KMS-11 (cell line): Measurements from ENCODE around the gene KCNMB3.

Source experiments
- H2AFZ ChIP-seq: fragments of 200-600 bp; sonication (generic); 2 replicates; pipeline ENCODE4 v1.6.1; 2016; ENCODE audit warnings: antibody characterized with exemption, mixed run types, low read depth
- H3K27ac ChIP-seq: fragments of 200-600 bp; sonication (generic); 2 replicates; pipeline ENCODE4 v1.6.1; 2016; ENCODE audit warnings: mild to moderate bottlenecking, mixed run types
- H3K27me3 ChIP-seq: fragments of 200-600 bp; sonication (generic); 2 replicates; pipeline ENCODE4 v1.6.1; 2017; ENCODE audit warnings: mild to moderate bottlenecking, low read depth, mixed run types, moderate library complexity; ENCODE audit not compliant: insufficient read depth
- H3K36me3 ChIP-seq: fragments of 200-600 bp; sonication (generic); 2 replicates; pipeline ENCODE4 v1.6.1; 2017; ENCODE audit warnings: mild to moderate bottlenecking, mixed run types; ENCODE audit not compliant: insufficient read depth
- H3K4me1 ChIP-seq: fragments of 200-600 bp; sonication (generic); 2 replicates; pipeline ENCODE4 v1.6.1; 2016; ENCODE audit warnings: mild to moderate bottlenecking, low read depth, mixed run types; ENCODE audit not compliant: poor library complexity, severe bottlenecking
- H3K4me2 ChIP-seq: fragments of 200-600 bp; sonication (generic); 2 replicates; pipeline ENCODE4 v1.7.0; 2016; ENCODE audit warnings: mild to moderate bottlenecking, mixed run types
- H3K4me3 ChIP-seq: fragments of 200-600 bp; sonication (generic); IDR thresholded peaks from 2 replicates; pipeline ENCODE4 v1.6.1; 2017; ENCODE audit warnings: low read depth, low read length, mixed read lengths; ENCODE audit not compliant: insufficient read depth
- H3K79me2 ChIP-seq: fragments of 200-600 bp; sonication (generic); 2 replicates; pipeline ENCODE4 v1.6.1; 2016; ENCODE audit warnings: low read depth, mixed run types; ENCODE audit not compliant: insufficient read depth
- H3K9ac ChIP-seq: fragments of 200-600 bp; sonication (generic); 2 replicates; pipeline ENCODE4 v1.6.1; 2016; ENCODE audit warnings: mild to moderate bottlenecking, mixed run types
- H4K20me1 ChIP-seq: fragments of 200-600 bp; sonication (generic); 2 replicates; pipeline ENCODE4 v1.6.1; 2016; ENCODE audit warnings: mild to moderate bottlenecking, mixed run types; ENCODE audit not compliant: insufficient read depth
- TF ChIP-seq, protein P1 (sequence below): fragments of 200-600 bp; sonication (generic); conservative IDR thresholded peaks from 2 replicates; pipeline ENCODE4 v1.6.1; 2017; ENCODE audit warnings: low read depth, mild to moderate bottlenecking, antibody characterized with exemption, low read length, moderate library complexity, mixed read lengths

Gene KCNMB3

GRCh38 chr3:179250803-179251476 is at the start of gene KCNMB3:
Gene KCNMB3 (minus strand): TSS chr3:179251114. CDS start chr3:179250990, 124 bp downstream.
- Histone ChIP-seq H3K4me2 (no peak within 1 kb of the TSS), H3K4me1 (no peaks in the 10 kb centered on the region), H2AFZ (no peak within 1 kb of the TSS), H3K36me3 (no peaks in the 10 kb centered on the region), H3K4me3 (no peak within 1 kb of the TSS), H3K27ac (no peak within 1 kb of the TSS), H3K9ac (no peak within 1 kb of the TSS), H4K20me1 (no peaks in the 10 kb centered on the region), H3K27me3 (no peaks in the 10 kb centered on the region), H3K79me2 (no peaks in the 10 kb centered on the region)
- TF ChIP-seq, protein P1, sequence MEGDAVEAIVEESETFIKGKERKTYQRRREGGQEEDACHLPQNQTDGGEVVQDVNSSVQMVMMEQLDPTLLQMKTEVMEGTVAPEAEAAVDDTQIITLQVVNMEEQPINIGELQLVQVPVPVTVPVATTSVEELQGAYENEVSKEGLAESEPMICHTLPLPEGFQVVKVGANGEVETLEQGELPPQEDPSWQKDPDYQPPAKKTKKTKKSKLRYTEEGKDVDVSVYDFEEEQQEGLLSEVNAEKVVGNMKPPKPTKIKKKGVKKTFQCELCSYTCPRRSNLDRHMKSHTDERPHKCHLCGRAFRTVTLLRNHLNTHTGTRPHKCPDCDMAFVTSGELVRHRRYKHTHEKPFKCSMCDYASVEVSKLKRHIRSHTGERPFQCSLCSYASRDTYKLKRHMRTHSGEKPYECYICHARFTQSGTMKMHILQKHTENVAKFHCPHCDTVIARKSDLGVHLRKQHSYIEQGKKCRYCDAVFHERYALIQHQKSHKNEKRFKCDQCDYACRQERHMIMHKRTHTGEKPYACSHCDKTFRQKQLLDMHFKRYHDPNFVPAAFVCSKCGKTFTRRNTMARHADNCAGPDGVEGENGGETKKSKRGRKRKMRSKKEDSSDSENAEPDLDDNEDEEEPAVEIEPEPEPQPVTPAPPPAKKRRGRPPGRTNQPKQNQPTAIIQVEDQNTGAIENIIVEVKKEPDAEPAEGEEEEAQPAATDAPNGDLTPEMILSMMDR, result no peak

GRCh38 chr3:179299999-179300613 is 49.2 kb upstream of the KCNMB3 start:
- H3K36me3 ChIP-seq, result no peaks in the 10 kb centered on the region
- no peak overlapping the region for H3K4me2 ChIP-seq
- H4K20me1 ChIP-seq, result no peaks in the 10 kb centered on the region
- H2AFZ ChIP-seq, result no peak overlapping the region
- H3K4me1 ChIP-seq, result no peaks in the 10 kb centered on the region
- no peaks in the 10 kb centered on the region for H3K27me3 ChIP-seq
- no peak overlapping the region for H3K4me3 ChIP-seq
- no peak overlapping the region for H3K27ac ChIP-seq
- no peak overlapping the region for H3K9ac ChIP-seq
- no peaks in the 10 kb centered on the region for H3K79me2 ChIP-seq
- TF ChIP-seq, protein P1, result no peak

DNA sequence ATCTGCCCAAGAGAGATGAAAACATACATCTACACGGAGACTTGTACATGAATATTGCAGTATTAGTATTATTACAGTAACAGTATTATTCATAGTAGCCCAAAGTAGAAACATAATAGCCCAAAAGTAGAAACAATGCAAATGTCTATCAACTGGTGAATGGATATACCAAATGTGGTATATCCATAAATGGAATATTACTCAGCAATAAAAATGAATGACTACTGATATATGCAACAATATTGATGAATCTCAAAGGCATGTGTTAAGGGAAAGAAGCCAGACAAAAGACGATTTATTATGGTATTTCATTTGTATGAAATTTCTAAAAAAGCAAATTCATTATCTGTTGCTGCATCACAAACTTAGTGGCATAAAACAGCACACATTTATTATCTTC is 48.4 kb upstream of the KCNMB3 start:
- no peak overlapping the region for H3K4me3 ChIP-seq
- H4K20me1 ChIP-seq, result no peaks in the 10 kb centered on the region
- H3K4me1 ChIP-seq, result no peaks in the 10 kb centered on the region
- H2AFZ ChIP-seq, result no peak overlapping the region
- no peak overlapping the region for H3K4me2 ChIP-seq
- H3K36me3 ChIP-seq, result no peaks in the 10 kb centered on the region
- TF ChIP-seq, protein P1, result no peak
- no peak overlapping the region for H3K27ac ChIP-seq
- H3K27me3 ChIP-seq, result no peaks in the 10 kb centered on the region
- no peak overlapping the region for H3K9ac ChIP-seq
- H3K79me2 ChIP-seq, result no peaks in the 10 kb centered on the region

DNA sequence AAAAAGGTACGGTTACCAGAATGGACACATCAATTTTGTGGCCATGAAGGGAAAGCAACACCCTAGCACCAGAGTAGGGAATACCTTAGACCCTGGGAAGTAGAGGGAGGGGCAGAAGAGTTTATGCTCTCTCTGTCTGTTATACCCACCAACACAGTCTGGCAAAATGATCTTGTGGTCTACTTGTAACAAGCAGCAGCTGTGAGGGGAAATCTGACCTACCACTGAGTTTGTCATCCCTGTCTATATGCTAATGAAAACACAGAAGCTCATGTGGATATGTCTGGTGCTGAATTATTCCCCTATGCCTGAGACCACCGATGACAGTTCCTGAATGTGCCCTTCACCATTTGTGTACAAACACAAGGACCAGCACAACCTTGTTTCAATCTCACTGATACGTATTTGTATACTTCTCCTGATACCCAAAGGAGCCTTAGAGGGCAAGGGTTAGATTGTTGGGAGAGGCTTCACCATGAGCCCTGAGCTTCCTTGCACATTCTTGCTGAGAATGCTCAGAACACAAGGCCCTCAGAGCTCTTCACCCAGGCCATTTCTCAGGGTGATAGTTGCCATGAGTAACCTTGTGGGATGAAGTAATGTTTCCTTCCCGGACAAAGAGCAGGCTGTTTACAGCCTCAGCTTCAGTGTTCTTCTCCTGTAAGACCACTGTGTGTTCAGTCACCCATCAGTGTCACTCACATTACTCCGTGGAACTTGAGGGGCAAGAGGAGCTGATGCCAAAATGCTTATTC is 47.2 kb upstream of the KCNMB3 start:
- Histone ChIP-seq H3K79me2 (no peaks in the 10 kb centered on the region), H3K4me1 (no peaks in the 10 kb centered on the region), H3K27me3 (no peaks in the 10 kb centered on the region), H4K20me1 (no peaks in the 10 kb centered on the region), H3K9ac (no peak overlapping the region), H3K36me3 (no peaks in the 10 kb centered on the region), H3K27ac (no peak overlapping the region), H3K4me2 (no peak overlapping the region), H3K4me3 (no peak overlapping the region), H2AFZ (no peak overlapping the region)
- TF ChIP-seq, protein P1, result no peak
